GM15510 (cell line): ENCODE results near the gene CRB2.

Experiments
- POLR2A ChIP-seq: IDR thresholded peaks from 3 replicates; pipeline ENCODE4 v1.6.1; 2011; ENCODE audit warnings: borderline replicate concordance; ENCODE audit not compliant: insufficient read length; ENCODE audit errors: extremely low read depth

Gene CRB2

GRCh38 chr9:123420592-123421111, 64.7 kb downstream of the CRB2 start:
- TF ChIP-seq POLR2A = no peak

GRCh38 chr9:123421186-123421585, 65.2 kb downstream of the CRB2 start:
- TF ChIP-seq POLR2A = no peak

- no peak for TF ChIP-seq POLR2A
Measured at GRCh38 chr9:123421801-123422455, 65.9 kb downstream of the CRB2 start.

GRCh38 chr9:123422635-123423310, 66.8 kb downstream of the CRB2 start:
- TF ChIP-seq POLR2A = no peak

GRCh38 chr9:123423311-123423640, 67.3 kb downstream of the CRB2 start:
- no peak for TF ChIP-seq POLR2A

GRCh38 chr9:123424131-123424530, 68.1 kb downstream of the CRB2 start:
- no peak for TF ChIP-seq POLR2A

- TF ChIP-seq POLR2A = no peak
Measured at GRCh38 chr9:123424552-123425225, 68.7 kb downstream of the CRB2 start.

- no peak for TF ChIP-seq POLR2A
Measured at GRCh38 chr9:123425261-123425821, 69.3 kb downstream of the CRB2 start.

- TF ChIP-seq POLR2A = no peak
Measured at GRCh38 chr9:123425836-123426365, 69.9 kb downstream of the CRB2 start.

GRCh38 chr9:123426406-123426805, 70.4 kb downstream of the CRB2 start:
- no peak for TF ChIP-seq POLR2A
